BE2C (cell line): ENCODE data around the gene FDX2.

Experiments used
- DNase-seq: peaks from one replicate; pipeline ENCODE4 v3.0.0-alpha.2; 2020
- H3K27me3 ChIP-seq: fragments of 250-450 bp; sonication (Bioruptor Pico); 2 replicates; pipeline ENCODE4 v1.5.1; 2020; ENCODE audit warnings: mild to moderate bottlenecking
- H3K36me3 ChIP-seq: fragments of 250-450 bp; sonication (Bioruptor Pico); 2 replicates; pipeline ENCODE4 v1.5.1; 2020; ENCODE audit warnings: mild to moderate bottlenecking
- H3K4me1 ChIP-seq: fragments of 250-450 bp; sonication (Bioruptor Pico); 2 replicates; pipeline ENCODE4 v1.5.1; 2020
- H3K4me3 ChIP-seq: 2 replicates; pipeline ENCODE4 v1.5.1; 2011; ENCODE audit warnings: low read depth, low read length
- H3K9me3 ChIP-seq: fragments of 250-450 bp; sonication (Bioruptor Pico); 2 replicates; pipeline ENCODE4 v1.5.1; 2020
- TF ChIP-seq, protein P1 (sequence below): IDR thresholded peaks from 2 replicates; pipeline ENCODE4 v1.5.1; 2012; ENCODE audit warnings: mild to moderate bottlenecking, low read depth, low read length

The FDX2 gene

DNA sequence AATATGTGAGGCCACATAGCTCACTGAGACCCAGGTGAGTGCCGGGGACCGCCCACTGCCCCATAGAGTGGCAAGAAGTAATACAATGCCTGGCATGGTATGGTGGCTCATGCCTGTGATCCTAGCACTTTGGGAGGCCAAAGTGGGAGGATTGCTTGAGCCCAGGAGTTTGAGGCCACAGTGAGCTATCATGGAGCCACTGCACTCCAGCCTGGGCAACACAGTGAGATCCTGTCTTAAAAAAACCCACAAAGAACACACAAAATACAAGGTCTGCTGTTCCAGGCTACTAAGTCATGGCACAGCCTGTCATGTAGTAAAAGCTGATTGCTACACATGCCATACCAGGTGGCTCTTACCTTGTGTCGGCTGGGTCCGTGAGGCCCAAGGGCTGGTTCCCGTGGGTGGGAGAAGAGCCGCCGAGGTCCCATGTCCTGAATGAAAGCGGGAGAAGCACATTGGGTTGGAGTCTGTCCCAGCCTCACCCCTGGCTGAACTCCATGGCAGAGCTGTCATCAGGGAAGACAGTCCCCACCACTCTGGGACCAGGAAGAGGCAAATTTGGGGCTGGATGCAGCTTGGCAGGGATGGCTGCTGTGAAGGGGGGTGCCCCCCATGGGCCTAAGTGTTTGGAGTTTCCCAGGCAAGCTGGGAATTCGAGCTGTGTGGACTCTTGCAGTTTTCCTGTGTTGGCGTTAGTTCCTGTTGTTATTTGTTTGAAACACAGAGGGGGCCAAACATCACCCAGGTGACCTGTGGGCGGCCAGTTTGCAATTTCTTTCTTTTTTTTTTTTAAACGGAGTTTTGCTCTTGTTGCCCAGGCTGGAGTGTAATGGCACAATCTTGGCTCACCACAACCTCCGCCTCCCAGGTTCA, 3.2 kb upstream of the FDX2 start:
- Histone ChIP-seq H3K9me3 (no peaks in the 10 kb centered on the region), H3K36me3 (peaks cover 65% of the 10 kb centered on the region), H3K27me3 (no peaks in the 10 kb centered on the region), H3K4me1 (peaks cover 16% of the 10 kb centered on the region), H3K4me3 (no peak overlapping the region)
- DNase-seq = no peak
- TF ChIP-seq, protein P1, sequence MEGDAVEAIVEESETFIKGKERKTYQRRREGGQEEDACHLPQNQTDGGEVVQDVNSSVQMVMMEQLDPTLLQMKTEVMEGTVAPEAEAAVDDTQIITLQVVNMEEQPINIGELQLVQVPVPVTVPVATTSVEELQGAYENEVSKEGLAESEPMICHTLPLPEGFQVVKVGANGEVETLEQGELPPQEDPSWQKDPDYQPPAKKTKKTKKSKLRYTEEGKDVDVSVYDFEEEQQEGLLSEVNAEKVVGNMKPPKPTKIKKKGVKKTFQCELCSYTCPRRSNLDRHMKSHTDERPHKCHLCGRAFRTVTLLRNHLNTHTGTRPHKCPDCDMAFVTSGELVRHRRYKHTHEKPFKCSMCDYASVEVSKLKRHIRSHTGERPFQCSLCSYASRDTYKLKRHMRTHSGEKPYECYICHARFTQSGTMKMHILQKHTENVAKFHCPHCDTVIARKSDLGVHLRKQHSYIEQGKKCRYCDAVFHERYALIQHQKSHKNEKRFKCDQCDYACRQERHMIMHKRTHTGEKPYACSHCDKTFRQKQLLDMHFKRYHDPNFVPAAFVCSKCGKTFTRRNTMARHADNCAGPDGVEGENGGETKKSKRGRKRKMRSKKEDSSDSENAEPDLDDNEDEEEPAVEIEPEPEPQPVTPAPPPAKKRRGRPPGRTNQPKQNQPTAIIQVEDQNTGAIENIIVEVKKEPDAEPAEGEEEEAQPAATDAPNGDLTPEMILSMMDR = no peak

DNA sequence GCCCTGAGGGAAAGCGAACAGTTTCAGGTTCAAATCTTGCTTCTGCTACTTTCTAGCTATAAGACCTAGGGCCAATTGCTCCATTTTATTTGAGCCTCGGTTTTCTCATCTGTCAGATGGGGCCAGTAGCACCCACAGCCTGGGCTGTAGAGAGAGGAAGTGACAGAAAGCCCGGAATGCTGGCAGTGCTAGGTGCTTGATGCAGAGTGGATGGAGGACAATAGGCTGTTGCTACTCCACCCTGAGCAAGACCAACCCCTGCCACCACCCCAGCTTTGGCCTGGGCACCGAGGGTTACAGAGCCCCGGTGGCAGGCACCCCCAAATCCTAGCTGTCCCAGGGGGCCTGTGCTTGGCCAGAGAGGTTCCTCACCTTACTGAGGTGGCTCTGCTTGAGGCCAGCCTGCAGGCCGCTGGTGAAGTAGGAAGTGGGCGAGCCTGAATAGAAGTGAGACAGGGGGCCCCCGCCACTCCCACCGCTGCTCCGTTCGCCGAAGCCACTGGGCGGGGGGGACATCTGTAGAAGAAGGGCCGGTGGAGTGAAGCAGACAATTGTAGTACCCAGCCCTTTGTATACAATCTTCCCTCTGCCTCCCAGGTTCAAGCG, 2.1 kb upstream of the FDX2 start:
- Histone ChIP-seq H3K4me1 (peaks cover 10% of the 10 kb centered on the region), H3K4me3 (no peak overlapping the region), H3K9me3 (no peaks in the 10 kb centered on the region), H3K36me3 (peaks cover 55% of the 10 kb centered on the region), H3K27me3 (no peaks in the 10 kb centered on the region)
- no peak for DNase-seq
- TF ChIP-seq, protein P1 = no peak

DNA sequence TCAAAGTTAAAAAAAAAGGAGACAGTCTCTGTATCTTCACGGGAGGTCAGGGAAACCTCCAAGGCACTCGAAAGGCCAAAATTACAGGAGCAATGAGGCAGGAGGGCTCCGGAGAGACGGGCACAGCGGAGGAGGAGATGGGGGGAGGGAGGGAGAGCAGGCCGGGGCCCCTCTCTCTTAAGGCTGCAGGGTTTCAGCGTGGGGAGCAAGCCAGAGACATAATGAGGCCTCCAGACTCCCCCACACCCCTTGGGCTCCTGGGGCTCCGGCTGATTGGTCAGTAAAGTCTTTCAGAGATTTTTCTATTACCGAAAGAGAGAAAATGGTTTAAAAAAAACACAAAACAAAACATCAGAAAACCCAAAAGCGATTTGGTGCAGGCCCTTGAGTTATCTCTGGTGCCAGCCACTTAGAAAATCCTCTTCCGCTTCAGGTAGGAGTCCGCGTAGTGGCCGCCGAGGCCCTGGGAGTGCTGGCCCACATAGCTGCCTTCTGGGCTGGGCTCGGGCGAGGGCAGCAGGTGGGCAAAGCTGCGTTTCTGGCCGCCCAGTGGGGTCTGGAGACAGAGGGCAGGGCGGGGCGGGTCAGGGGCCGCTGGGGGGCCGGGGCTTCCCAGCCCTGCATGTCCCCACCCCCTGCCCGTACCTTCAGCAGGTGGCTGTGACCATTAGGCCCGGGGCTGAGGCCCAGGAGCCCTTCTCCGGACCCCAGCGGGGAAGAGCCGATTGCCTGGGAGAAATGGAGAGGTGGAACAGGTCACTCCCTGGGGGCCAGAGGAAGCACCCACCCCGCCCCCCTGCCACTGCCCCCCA, 1.4 kb upstream of the FDX2 start:
- H3K36me3 ChIP-seq = peaks cover 48% of the 10 kb centered on the region
- DNase-seq = no peak
- no peaks in the 10 kb centered on the region for H3K9me3 ChIP-seq
- H3K4me1 ChIP-seq = peaks cover 8% of the 10 kb centered on the region
- TF ChIP-seq, protein P1 = no peak
- peak overlapping the region; percentile 83; the same call in 1 of the 2 replicates for H3K4me3 ChIP-seq
- no peaks in the 10 kb centered on the region for H3K27me3 ChIP-seq

DNA sequence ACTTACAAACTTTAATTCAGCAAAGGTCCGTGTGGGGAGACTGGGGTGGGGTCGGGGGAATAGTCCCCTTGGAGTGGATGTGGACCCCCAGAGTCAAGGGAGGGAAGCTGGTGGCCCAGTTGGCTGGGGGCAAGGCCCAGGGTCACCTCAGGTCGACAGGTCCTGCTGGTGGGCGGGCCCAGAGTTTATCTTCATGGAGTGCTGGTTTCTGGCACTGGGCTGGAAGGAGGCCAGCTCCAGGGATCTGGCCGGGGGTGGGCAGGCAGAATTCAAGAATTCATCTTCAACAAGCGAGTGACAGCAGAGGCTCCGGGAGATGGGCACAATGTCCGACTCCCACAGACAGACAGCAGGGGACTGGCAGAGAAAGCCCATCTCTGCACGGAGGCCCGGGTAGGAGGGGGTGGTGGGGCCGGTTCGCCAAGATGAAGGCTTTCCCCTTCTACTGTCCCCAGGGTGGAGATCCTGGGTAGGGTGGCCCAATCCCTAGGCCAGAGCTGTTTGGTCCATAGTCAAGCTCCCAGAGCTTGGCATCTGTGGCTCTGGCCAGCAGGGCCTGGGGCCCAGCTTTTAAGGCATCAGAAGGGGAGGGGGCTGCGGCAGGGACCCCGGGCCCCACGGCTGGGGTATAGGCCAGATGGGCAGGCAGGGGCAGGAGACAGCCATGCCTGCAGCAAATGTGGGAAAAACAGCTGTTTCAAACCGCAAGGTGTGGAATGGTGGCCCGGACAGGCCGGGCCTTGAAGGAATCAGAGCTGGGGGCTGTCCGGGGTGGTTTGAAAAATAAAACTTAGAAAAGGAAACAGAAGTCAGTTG, 622 bp upstream of the FDX2 start:
- TF ChIP-seq, protein P1 = no peak

DNA sequence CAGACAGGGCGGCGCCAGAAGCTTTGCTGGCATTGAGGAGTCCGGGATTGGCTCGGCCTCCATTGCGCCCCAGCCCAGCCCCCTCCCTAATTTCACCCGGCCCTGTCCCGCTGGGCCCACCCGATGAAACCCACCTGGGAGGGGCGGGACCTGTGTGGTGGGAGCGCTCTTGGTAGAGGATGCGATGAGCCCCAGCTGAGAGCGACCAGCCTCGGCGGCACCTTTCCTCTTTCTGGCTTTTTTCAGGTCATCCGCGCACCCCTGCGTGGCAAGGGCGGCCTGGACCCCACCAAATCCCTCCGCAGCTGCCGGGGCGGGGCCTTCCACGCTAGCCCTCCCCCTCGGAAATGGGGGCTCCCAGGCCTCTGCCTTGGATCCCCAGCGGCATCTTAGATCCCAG, 6.4 kb downstream of the FDX2 start, which contains the start of gene ZGLP1:
ZGLP1 (minus strand) TSS at position 393 of the 400 bp plus-strand sequence.
- Histone ChIP-seq H3K9me3 (no peaks in the 10 kb centered on the region), H3K4me3 (no peak within 1 kb of the TSS), H3K27me3 (no peaks in the 10 kb centered on the region), H3K4me1 (no peaks in the 10 kb centered on the region; the same call in 1 of the 2 replicates), H3K36me3 (no peaks in the 10 kb centered on the region; the same call in 1 of the 2 replicates)
- no peak for DNase-seq
- TF ChIP-seq, protein P1 = no peak

More for the DNA sequence above, 622 bp upstream of the FDX2 start:
- peak; percentile 94 for DNase-seq
- peaks cover 8% of the 10 kb centered on the region for H3K4me1 ChIP-seq
- H3K9me3 ChIP-seq = no peaks in the 10 kb centered on the region
- peak overlapping the region; percentile 83 for H3K4me3 ChIP-seq
- peaks cover 40% of the 10 kb centered on the region for H3K36me3 ChIP-seq
- no peaks in the 10 kb centered on the region for H3K27me3 ChIP-seq
